Activated T-cell treated with anti-CD3 and anti-CD28 coated beads, Interleukin-2, amount 50 U/mL, for 72 hours (primary cell): ENCODE results near the gene PARD3B. TPM values are rescaled to one million over a fixed set of nuclear protein-coding genes. Genes with fewer than 3 reads are reported as not detected.

ENCODE experiments used
- ATAC-seq, 2 donors: fragments of 150-1000 bp; cut with Tn5 transposase; replicated peaks in 1 of 2; 2 replicates each; pipeline ENCODE4 v1.10.0; 2021; ENCODE audit warnings: moderate library complexity in 2 of 2, mild to moderate bottlenecking in 1 of 2
- DNase-seq, 2 donors: peaks; one replicate each; pipeline ENCODE4 v3.0.0; 2021 to 2022; ENCODE audit warnings: mixed read lengths in 1 of 2
- H3K27ac Mint-ChIP-seq: one replicate; pipeline ENCODE4 v1.8.0; 2022; ENCODE audit warnings: mild to moderate bottlenecking, moderate library complexity, mixed read lengths
- H3K27me3 Mint-ChIP-seq: one replicate; pipeline ENCODE4 v1.8.0; 2022; ENCODE audit warnings: low read depth, mixed read lengths
- H3K36me3 Mint-ChIP-seq, 2 donors: one replicate each; pipeline ENCODE4 v1.8.0; 2022; ENCODE audit warnings: mixed read lengths in 2 of 2, mild to moderate bottlenecking in 1 of 2; ENCODE audit not compliant: insufficient read depth in 2 of 2
- H3K4me1 Mint-ChIP-seq: one replicate; pipeline ENCODE4 v1.8.0; 2022; ENCODE audit warnings: low read depth, mixed read lengths
- H3K4me3 Mint-ChIP-seq, 2 donors: one replicate each; pipeline ENCODE4 v1.8.0; 2022; ENCODE audit warnings: mild to moderate bottlenecking in 2 of 2, mixed read lengths in 2 of 2, moderate library complexity in 2 of 2
- H3K9me3 Mint-ChIP-seq, 2 donors: one replicate each; pipeline ENCODE4 v1.8.0; 2022; ENCODE audit warnings: mixed read lengths in 2 of 2
- total RNA-seq, 2 donors: library from RNA; stranded (reverse); gene quantifications; one replicate each; pipeline ENCODE4 v1.2.3, GENCODE V29; 2022

PARD3B gene
- total RNA-seq, 2 donors from 2014 or later = 0.74 to 0.96 TPM

DNA sequence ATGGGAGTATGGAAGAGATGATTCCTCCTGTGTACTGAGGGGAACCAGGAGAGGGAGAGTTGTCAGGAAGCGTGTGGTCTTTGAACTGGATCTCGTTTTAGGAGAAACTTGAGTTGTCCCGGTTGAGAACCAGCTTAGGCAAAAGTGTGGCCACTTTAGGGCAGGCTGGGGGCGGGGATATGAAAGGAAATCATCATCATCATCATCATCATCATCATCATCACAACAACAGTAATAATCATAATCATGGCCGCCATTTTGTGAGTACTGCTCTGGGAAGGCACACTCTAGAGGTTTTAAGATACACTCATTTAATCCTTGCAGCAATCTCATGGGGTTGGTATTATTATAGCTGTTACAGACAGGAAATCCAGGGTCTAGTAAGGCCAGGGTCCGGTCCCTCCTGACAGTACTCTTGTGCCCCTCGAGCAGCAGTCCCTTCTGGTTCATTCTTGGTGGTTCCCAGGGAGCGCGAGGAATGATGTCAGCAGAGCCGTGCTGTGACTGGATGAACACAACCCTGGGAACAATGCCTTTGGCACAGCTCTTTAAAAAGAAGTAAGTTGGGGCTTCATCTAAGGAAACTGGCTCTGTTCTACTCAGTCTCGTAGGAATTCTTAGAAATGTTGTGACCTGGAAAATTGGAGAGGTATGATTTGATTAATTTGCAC is 33.8 kb downstream of the PARD3B start:
- Mint-ChIP-seq H3K36me3 (no peaks in the 10 kb centered on the region), H3K27me3 (no peaks in the 10 kb centered on the region), H3K4me1 (no peaks in the 10 kb centered on the region), H3K4me3 (no peak overlapping the region), H3K9me3 (peaks cover 0 to 2% of the 10 kb centered on the region in 2 donors), H3K27ac (no peak overlapping the region)
- DNase-seq (no peak), ATAC-seq (no peak)

DNA sequence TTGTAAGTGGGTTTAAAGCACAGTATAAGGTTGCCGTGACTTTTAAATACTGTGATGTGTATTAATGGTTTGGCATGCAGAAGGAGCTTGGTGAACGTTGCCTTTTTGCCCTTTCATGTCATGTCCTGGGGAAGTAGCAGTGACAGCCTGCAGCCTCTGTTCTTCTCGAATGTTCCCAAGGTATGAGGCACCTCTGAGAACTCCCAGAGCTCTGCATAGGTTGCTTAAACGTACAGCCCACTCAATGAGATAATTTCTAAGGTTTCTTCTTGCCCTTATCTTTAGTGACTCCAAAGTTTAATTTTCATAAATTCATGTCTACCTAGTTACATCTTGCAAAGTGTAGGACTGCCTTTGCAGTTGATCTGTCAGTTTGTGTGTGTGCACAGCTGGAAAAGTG is 36.7 kb downstream of the PARD3B start:
- no peak overlapping the region for H3K27ac Mint-ChIP-seq
- H3K4me3 Mint-ChIP-seq = no peak overlapping the region
- no peak for ATAC-seq
- H3K36me3 Mint-ChIP-seq = no peaks in the 10 kb centered on the region
- DNase-seq = no peak
- no peaks in the 10 kb centered on the region for H3K27me3 Mint-ChIP-seq
- no peaks in the 10 kb centered on the region for H3K4me1 Mint-ChIP-seq
- H3K9me3 Mint-ChIP-seq = peaks cover 2% of the 10 kb centered on the region in 2 donors

DNA sequence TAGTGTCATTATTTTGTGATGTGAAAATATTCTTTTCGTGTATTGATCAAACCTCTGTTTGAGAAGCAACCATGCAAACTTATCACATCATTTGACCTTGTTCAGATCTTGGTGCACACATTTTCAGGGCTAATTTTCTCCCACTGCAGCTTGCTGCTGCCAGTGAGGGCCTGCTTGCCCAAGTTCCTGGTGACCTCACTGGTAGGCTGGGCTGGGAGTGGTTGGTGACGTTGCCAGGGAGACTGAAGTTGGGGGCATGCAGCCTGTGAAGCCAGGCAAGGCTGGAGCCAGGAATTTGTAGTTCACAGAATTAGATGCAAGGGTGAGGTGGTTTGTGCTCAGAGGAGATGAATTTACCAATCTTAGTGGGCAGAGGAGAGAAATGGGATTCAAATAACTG is 38.5 kb downstream of the PARD3B start:
- ATAC-seq = no peak
- H3K4me3 Mint-ChIP-seq = no peak overlapping the region
- H3K4me1 Mint-ChIP-seq = no peaks in the 10 kb centered on the region
- no peaks in the 10 kb centered on the region for H3K36me3 Mint-ChIP-seq
- H3K27me3 Mint-ChIP-seq = peaks cover 1% of the 10 kb centered on the region
- H3K9me3 Mint-ChIP-seq = peaks cover 0 to 2% of the 10 kb centered on the region in 2 donors
- no peak overlapping the region for H3K27ac Mint-ChIP-seq
- DNase-seq = no peak

DNA sequence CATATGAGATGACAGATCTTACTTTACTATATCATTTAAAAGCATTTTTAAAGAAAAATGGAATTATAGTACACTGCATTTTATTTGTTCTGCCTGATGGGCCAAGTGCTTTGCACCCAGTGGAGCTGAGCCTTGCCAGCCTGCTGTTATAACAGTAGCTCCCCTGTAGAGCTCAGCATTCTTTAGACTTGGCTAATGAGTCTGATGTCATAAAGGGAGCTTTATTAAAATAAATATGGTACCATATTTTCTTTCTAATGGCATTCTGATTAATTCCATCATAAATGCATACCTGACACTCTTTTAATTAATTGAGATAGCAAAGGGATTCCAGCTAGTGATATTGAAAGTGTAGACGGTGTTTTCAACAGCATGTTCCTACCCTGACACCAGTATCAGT is 40.7 kb downstream of the PARD3B start:
- ATAC-seq = no peak
- Mint-ChIP-seq H3K27ac (no peak overlapping the region), H3K9me3 (peaks cover 0 to 5% of the 10 kb centered on the region in 2 donors), H3K36me3 (peaks cover 0 to 2% of the 10 kb centered on the region in 2 donors), H3K27me3 (peaks cover 11% of the 10 kb centered on the region), H3K4me1 (no peaks in the 10 kb centered on the region), H3K4me3 (no peak overlapping the region)
- no peak for DNase-seq

DNA sequence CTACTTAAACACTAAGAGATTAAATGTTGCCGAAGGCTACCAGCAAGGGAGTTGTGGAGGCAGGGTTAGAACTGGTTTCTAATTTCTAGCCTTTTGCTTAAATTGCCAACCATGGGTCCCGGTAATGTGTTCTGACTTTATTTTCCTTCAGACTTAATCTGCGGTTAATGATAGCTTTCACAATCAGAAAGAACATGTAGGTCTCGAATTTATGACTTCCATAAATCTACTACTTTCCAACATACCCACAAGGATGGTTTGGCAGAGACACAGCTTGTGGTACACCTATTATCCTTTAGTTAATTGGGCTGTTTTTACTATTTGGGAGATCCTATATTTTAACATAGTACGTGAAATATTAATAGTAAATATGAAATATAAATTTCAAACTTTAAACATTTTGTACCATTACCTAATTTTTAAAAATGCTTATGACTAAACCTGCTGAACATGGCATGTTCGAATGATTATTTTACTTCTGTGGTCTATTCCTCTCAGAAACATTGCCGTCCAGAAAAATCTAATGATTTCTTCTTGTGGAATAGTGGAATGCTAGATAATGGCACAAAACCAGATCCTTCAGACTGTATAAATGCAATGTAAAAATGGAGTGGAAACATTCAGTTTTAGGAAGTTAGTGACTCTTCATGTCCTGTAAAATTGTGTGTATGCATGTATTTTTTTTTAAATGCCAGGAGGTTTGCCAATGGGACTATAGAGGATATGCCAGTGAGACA is 41.3 kb downstream of the PARD3B start:
- no peak overlapping the region for H3K27ac Mint-ChIP-seq
- H3K27me3 Mint-ChIP-seq = peaks cover 18% of the 10 kb centered on the region
- H3K9me3 Mint-ChIP-seq = peaks cover 0 to 5% of the 10 kb centered on the region in 2 donors
- no peak for ATAC-seq
- H3K4me1 Mint-ChIP-seq = no peaks in the 10 kb centered on the region
- no peak overlapping the region for H3K4me3 Mint-ChIP-seq
- H3K36me3 Mint-ChIP-seq = peaks cover 0 to 2% of the 10 kb centered on the region in 2 donors
- DNase-seq = no peak

DNA sequence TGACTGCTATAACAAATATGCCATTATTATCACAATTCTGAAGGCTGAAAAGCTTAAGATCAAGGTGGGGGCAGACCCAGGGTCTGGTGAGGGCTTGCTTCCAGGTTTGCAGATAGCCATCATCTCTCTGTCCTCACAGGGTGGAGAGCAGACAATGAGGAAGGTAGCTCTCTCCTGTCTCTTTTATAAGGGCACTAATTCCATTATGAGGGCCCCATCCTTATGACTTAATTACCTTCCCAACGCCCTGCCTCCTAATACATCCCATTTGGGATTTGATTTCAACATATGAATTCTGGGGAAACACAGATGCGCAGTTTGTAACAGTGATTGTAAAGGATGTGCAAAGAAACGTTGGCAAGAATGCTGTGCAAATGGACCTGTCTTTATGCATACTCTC is 44.8 kb downstream of the PARD3B start:
- ATAC-seq (no peak), DNase-seq (no peak)
- peaks cover 0 to 4% of the 10 kb centered on the region in 2 donors for H3K9me3 Mint-ChIP-seq
- peaks cover 0 to 2% of the 10 kb centered on the region in 2 donors for H3K36me3 Mint-ChIP-seq
- H3K27me3 Mint-ChIP-seq = peaks cover 31% of the 10 kb centered on the region
- H3K4me3 Mint-ChIP-seq = no peak overlapping the region
- no peaks in the 10 kb centered on the region for H3K4me1 Mint-ChIP-seq
- H3K27ac Mint-ChIP-seq = no peak overlapping the region

DNA sequence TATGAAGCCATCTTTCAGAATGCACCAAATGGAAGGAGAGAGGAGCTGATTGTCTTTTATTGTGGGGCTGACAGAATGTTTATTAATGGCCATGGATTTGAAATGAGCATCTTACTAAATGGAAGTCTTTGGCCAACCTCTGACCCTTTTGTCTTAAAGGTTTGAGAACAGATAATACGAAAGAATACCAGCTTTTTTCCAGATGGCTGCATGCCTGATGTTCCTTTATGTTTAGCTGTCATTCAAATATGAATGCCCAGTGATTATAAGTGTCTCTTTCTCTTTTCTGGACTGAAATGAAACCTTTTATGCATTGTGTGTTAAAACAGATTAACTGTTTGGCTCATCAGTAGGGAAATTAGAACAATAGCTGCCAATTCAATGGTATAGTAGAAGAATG is 46.0 kb downstream of the PARD3B start:
- Mint-ChIP-seq H3K4me1 (no peaks in the 10 kb centered on the region), H3K4me3 (no peak overlapping the region), H3K27ac (no peak overlapping the region), H3K27me3 (peaks cover 31% of the 10 kb centered on the region), H3K36me3 (peaks cover 0 to 2% of the 10 kb centered on the region in 2 donors), H3K9me3 (peaks cover 0 to 2% of the 10 kb centered on the region in 2 donors)
- DNase-seq (no peak), ATAC-seq (no peak)

DNA sequence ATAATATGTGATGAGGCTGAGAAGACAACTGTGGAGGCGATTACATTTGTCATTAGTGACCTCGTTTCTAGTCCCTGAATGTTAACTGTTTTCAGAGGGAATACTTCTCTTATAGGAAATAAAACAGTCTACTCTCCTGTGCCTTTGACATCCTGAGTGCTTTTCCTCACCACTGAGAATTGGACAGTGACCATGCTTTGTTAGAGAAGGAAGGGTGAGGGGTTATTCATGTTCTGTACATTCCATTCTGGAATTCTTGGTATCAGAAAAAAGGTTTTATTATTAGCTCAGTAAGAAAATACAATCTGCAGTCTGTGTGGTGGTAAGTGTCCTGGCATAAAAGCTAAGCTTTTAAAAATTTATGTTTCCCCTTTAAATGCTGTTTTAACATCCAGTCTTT is 58.8 kb downstream of the PARD3B start:
- Mint-ChIP-seq H3K4me1 (no peaks in the 10 kb centered on the region), H3K4me3 (no peak overlapping the region), H3K27me3 (peaks cover 59% of the 10 kb centered on the region), H3K36me3 (no peaks in the 10 kb centered on the region), H3K9me3 (peaks cover 0 to 2% of the 10 kb centered on the region in 2 donors), H3K27ac (no peak overlapping the region)
- ATAC-seq (no peak), DNase-seq (no peak)

DNA sequence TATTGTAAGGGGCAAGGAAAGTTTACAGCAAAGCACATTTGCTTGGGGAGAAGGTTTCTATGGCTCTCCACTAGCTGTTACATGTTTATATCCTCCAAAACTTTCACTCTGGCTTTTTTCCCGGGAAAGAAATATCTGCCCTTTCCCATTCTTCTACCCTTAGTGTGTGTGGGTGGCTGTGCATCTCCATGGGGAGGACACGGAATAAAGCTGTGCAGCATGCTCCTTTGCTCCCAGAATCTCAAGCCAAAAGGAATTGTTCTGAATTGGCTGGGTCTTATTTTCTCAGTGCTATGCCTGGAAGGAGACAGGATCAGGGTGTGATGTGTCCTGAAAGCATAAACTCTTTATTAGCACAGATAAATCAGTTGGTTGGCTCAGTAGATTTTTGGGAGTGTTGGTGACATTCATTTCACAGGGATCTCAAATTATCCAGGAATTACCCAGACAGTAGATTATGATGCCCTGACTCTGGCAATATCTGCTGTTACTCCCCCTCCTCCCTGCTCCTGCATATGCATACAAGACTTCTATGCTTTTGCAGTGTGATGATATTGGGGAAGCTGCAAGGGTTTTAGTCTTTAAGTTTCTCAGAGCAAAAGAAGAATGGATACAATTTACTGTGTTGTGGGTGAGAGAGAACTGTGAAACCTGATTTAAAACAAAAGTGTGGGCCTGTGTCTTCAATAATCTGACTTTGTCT is 63.1 kb downstream of the PARD3B start:
- no peaks in the 10 kb centered on the region for H3K4me1 Mint-ChIP-seq

DNA sequence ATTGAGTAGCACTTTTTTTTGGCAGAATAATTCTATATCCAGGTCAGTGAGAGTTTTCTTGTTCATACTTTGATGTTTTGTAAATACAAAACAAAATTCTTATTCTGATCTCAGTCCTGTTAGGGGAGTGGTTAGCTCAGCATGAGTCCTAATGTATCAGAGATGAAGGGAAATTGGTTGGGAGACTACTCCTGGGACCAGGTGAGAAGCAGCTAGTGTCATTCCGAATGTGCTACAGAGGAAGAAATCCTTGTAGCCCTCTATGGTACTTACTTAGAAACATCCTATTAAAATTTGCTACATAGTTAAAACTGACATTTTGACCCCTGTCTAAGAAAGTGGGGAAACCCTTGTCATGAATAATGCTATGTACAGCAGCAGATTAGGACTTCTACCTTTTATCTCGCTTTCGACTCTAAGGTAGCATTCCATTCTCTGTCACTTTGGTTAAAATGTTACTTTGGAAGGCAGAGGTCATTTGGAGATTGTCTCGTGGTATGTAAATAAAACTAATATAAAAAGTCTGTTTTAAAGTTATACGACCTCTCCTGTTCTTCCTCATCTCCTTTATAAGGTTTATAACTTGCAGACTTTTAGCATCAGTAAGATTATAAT is 65.8 kb downstream of the PARD3B start:
- DNase-seq (no peak), ATAC-seq (no peak)
- H3K36me3 Mint-ChIP-seq = no peaks in the 10 kb centered on the region
- peaks cover 17% of the 10 kb centered on the region for H3K27me3 Mint-ChIP-seq
- no peaks in the 10 kb centered on the region for H3K9me3 Mint-ChIP-seq
- H3K27ac Mint-ChIP-seq = no peak overlapping the region
- H3K4me1 Mint-ChIP-seq = no peaks in the 10 kb centered on the region
- no peak overlapping the region for H3K4me3 Mint-ChIP-seq

More for the DNA sequence above, 63.1 kb downstream of the PARD3B start:
- Mint-ChIP-seq H3K36me3 (no peaks in the 10 kb centered on the region), H3K27ac (no peak overlapping the region), H3K4me3 (no peak overlapping the region), H3K9me3 (no peaks in the 10 kb centered on the region), H3K27me3 (peaks cover 35% of the 10 kb centered on the region)
- ATAC-seq (no peak), DNase-seq (no peak)

DNA sequence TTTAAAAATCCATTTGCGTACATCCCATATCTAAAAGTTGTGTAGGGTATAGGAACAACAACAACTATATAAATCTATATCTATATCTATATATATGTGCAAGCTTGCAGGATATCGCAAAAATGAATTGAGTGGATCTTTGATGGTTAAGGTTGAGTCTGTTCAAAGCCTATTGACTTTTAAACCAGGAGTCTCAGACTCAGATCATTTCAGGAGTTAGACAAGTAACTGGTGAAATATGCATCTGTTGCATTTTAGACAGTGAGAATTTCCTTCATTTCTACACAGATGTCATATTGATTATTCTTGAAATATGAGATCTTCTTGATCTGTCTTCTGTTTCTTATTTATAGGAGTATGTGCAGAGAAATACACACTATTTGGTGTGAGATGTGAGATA is 66.5 kb downstream of the PARD3B start:
- H3K36me3 Mint-ChIP-seq = no peaks in the 10 kb centered on the region
- no peak overlapping the region for H3K27ac Mint-ChIP-seq
- no peaks in the 10 kb centered on the region for H3K9me3 Mint-ChIP-seq
- H3K4me1 Mint-ChIP-seq = no peaks in the 10 kb centered on the region
- H3K27me3 Mint-ChIP-seq = peaks cover 11% of the 10 kb centered on the region
- no peak for ATAC-seq
- no peak overlapping the region for H3K4me3 Mint-ChIP-seq
- DNase-seq = no peak

DNA sequence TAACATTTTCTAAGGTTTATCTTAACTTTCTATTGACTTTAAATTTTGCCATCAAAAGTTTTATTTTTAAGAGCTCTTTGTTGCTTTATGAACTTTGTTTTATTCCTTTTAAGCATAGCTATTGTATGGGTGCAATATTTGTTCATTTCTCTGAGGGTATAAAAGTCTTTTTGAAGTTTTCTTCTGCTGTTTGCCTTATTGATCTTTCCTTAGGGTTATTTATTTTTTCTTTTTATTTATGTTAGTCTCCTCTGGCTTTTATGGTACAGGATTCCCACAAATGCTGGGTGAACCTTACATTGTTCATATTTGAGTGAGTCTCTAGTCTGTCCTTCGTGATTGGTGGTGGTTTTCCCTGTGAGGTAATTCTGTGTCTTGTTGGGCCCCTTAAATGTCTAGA is 68.4 kb downstream of the PARD3B start:
- no peaks in the 10 kb centered on the region for H3K4me1 Mint-ChIP-seq
- ATAC-seq (no peak), DNase-seq (no peak)
- no peak overlapping the region for H3K27ac Mint-ChIP-seq
- H3K36me3 Mint-ChIP-seq = no peaks in the 10 kb centered on the region
- H3K27me3 Mint-ChIP-seq = no peaks in the 10 kb centered on the region
- H3K4me3 Mint-ChIP-seq = no peak overlapping the region
- no peaks in the 10 kb centered on the region for H3K9me3 Mint-ChIP-seq

DNA sequence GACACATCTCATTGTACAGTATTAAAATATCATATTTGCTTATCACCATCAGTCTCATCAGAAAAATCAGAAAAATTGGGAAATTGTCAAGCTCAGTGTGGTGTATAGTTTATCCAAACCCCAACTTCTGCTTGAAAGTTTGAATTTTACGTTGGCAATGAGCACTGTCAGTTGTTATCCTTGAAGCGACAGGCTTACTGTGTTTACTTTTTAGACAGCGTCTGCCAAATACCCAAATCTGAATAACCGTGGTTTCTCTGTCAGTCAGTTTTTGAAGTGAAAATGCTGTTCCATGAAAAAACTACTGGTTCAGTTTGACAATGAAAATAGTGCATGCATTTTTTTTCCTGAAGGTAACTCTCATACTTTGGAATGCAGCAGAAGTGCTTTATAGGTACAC is 70.2 kb downstream of the PARD3B start:
- Mint-ChIP-seq H3K36me3 (no peaks in the 10 kb centered on the region), H3K9me3 (no peaks in the 10 kb centered on the region), H3K27me3 (no peaks in the 10 kb centered on the region), H3K4me3 (no peak overlapping the region), H3K27ac (no peak overlapping the region), H3K4me1 (no peaks in the 10 kb centered on the region)
- DNase-seq (no peak), ATAC-seq (no peak)
